ENCODE results near the gene CD101. TPM values are rescaled to one million over a fixed set of nuclear protein-coding genes. Genes with fewer than 3 reads are reported as not detected.

CD101 gene
- total RNA-seq, 1 experiment from 2014 or later = 1.8 TPM

- Histone ChIP-seq H3K9ac (ENCODE audit: extremely low read depth, insufficient read length, low read length) (no peak overlapping the region), H2BK5ac (ENCODE audit: insufficient read length, low read length) (no peak overlapping the region), H3K79me1 (ENCODE audit: insufficient read depth, low read depth, low read length, poor library complexity, severe bottlenecking) (no peaks in the 10 kb centered on the region), H3K23me2 (ENCODE audit: insufficient read length, low read depth, low read length, poor library complexity, severe bottlenecking) (no peaks in the 10 kb centered on the region), H4K20me1 (ENCODE audit: control insufficient read depth, insufficient read depth, insufficient read length) (no peaks in the 10 kb centered on the region), H3T11ph (ENCODE audit: low read length) (no peak overlapping the region), H2AFZ (ENCODE audit: low read length) (no peak overlapping the region), H2AK5ac (ENCODE audit: insufficient read length, low read length) (no peak overlapping the region), H4K91ac (ENCODE audit: insufficient read length, low read depth, low read length) (no peak overlapping the region), H3K56ac (ENCODE audit: insufficient read length, low read depth, low read length) (no peak overlapping the region), H4K5ac (ENCODE audit: insufficient read length, low read depth, low read length) (no peak overlapping the region), H3K18ac (ENCODE audit: insufficient read length, low read depth, low read length) (no peak overlapping the region), H3K79me2 (ENCODE audit: insufficient read depth, low read length) (no peaks in the 10 kb centered on the region), H3K23ac (ENCODE audit: insufficient read length, low read depth, low read length) (no peak overlapping the region), H2BK120ac (ENCODE audit: low read depth, low read length, poor library complexity, severe bottlenecking) (no peak overlapping the region), H4K8ac (replicated peaks; ENCODE audit: insufficient read length, low read depth, low read length) (no peak overlapping the region), H3K4me1 (ENCODE audit: insufficient read depth, low read length) (no peaks in the 10 kb centered on the region; the same call in 1 of the 2 replicates), H3K4ac (ENCODE audit: low read depth, low read length) (no peak overlapping the region), H3K27ac (ENCODE audit: insufficient read length, low read depth, low read length) (no peak overlapping the region), H3K27me3 (ENCODE audit: insufficient read depth, low read length) (no peaks in the 10 kb centered on the region), H2BK15ac (ENCODE audit: low read depth, low read length) (no peak overlapping the region), H2BK12ac (ENCODE audit: insufficient read length, low read depth, low read length) (no peak overlapping the region), H3K4me2 (ENCODE audit: insufficient read depth, insufficient read length, low read length) (no peak overlapping the region), H2BK20ac (ENCODE audit: low read depth, low read length, poor library complexity, severe bottlenecking) (no peak overlapping the region), H3K9me3 (ENCODE audit: control insufficient read depth, low read depth, low read length) (no peaks in the 10 kb centered on the region), H3K14ac (ENCODE audit: insufficient read depth, low read length) (no peak overlapping the region)
- Mint-ChIP-seq H3K4me1 (peaks cover 14 to 27% of the 10 kb centered on the region in 2 experiments), H3K27me3 (ENCODE audit: low read depth) (peaks cover 2% of the 10 kb centered on the region; the same call in 1 of the 2 replicates), H3K36me3 (ENCODE audit: insufficient read depth in 1 of 3, low read depth in 3 of 3) (peaks cover 12 to 33% (median 19%) of the 10 kb centered on the region in 3 experiments), H3K4me3 (no peak overlapping the region), H3K9me3 (no peaks in the 10 kb centered on the region), H3K27ac (no peak overlapping the region)
- no peak for DNase-seq
- TF ChIP-seq CTCF (conservative IDR thresholded peaks at IDR 0.05) = no peak
- whole genome bisulfite sequencing (ENCODE audit: extremely low coverage, insufficient read length, low lambda C conversion rate) = no CpG with 5 or more reads among the region's 7 CpGs
These were observed 8.3 kb upstream of the CD101 start for GRCh38 chr1:116993286-116993685.

Measured in H9 (cell line).